Activated naive CD4-positive, alpha-beta T cell treated with anti-CD3 and anti-CD28 coated beads, Interleukin-2, amount 50 U/mL, for 16 hours (primary cell): Measurements from ENCODE around the gene XPOT.
A peak's percentile ranks its signal among the peaks of the same experiment; 100 is the strongest.
"Not testable (repeated sequence)": the region's sequence is repeated elsewhere in the genome, so short reads cannot be mapped to it uniquely, and the experiment has no call there.

Experiments
- DNase-seq: peaks from one replicate; pipeline ENCODE4 v3.0.0-alpha.2; 2020

Gene XPOT

GRCh38 chr12:64403707-64404469 is at the start of gene XPOT:
XPOT (plus strand) TSS chr12:64404392; CDS start chr12:64410036, 5,644 bp downstream.
- peak; percentile 94 for DNase-seq

GRCh38 chr12:64356209-64356608 is 48.0 kb upstream of the XPOT start:
- DNase-seq: not testable (repeated sequence)

- DNase-seq: not testable (repeated sequence)
Measured at GRCh38 chr12:64361173-64361572, 43.0 kb upstream of the XPOT start.

GRCh38 chr12:64362721-64363305 is 41.4 kb upstream of the XPOT start:
- DNase-seq: no peak

- no peak for DNase-seq
Measured at GRCh38 chr12:64383675-64384074, 20.5 kb upstream of the XPOT start.

GRCh38 chr12:64385019-64385418 is 19.2 kb upstream of the XPOT start:
- DNase-seq: no peak

- peak; percentile 29 for DNase-seq
Measured at GRCh38 chr12:64385468-64385867, 18.7 kb upstream of the XPOT start.

- no peak for DNase-seq
Measured at GRCh38 chr12:64387197-64387816, 16.9 kb upstream of the XPOT start.

- no peak for DNase-seq
Measured at GRCh38 chr12:64389154-64389553, 15.0 kb upstream of the XPOT start.

GRCh38 chr12:64390275-64390851 is 13.8 kb upstream of the XPOT start, which contains the start of gene C12orf56:
C12orf56 (minus strand) TSS chr12:64390758; CDS start chr12:64390565, 193 bp downstream.
- peak; percentile 23 for DNase-seq

GRCh38 chr12:64392221-64392620 is 12.0 kb upstream of the XPOT start:
- DNase-seq: no peak

GRCh38 chr12:64395739-64396138 is 8.5 kb upstream of the XPOT start:
- no peak for DNase-seq

GRCh38 chr12:64400041-64400440 is 4.2 kb upstream of the XPOT start:
- DNase-seq: no peak

GRCh38 chr12:64402181-64402580 is 2.0 kb upstream of the XPOT start:
- no peak for DNase-seq

- DNase-seq: peak; percentile 84
Measured at GRCh38 chr12:64404470-64405256, 471 bp downstream of the XPOT start.

GRCh38 chr12:64407342-64408223 is 3.4 kb downstream of the XPOT start:
- DNase-seq: no peak

GRCh38 chr12:64411427-64411826 is 7.2 kb downstream of the XPOT start:
- no peak for DNase-seq

- no peak for DNase-seq
Measured at GRCh38 chr12:64412459-64412858, 8.3 kb downstream of the XPOT start.

- no peak for DNase-seq
Measured at GRCh38 chr12:64413884-64414283, 9.7 kb downstream of the XPOT start.

GRCh38 chr12:64418209-64418608 is 14.0 kb downstream of the XPOT start:
- no peak for DNase-seq

- DNase-seq: no peak
Measured at GRCh38 chr12:64419696-64420095, 15.5 kb downstream of the XPOT start.

- DNase-seq: no peak
Measured at GRCh38 chr12:64427988-64428387, 23.8 kb downstream of the XPOT start.
